Calu3 (cell line): Measurements from ENCODE around the gene HOXB7. TPM values are rescaled to one million over a fixed set of nuclear protein-coding genes. Genes with fewer than 3 reads are reported as not detected.

Source experiments
- BruUV-seq: library from RNA; stranded (reverse); fragments of 400-500 nt; replicated peaks from 2 replicates; lab custom pipeline; 2021; lab: Mats Ljungman, UMichigan
- CTCF ChIA-PET: fragments of 300-600 bp; sonication (Branson Sonifier 250); formaldehyde crosslinking; loops from one replicate; lab custom pipeline; 2022; ENCODE audit warnings: antibody characterized with exemption; lab: Charles Lee
- DNase-seq: peaks from one replicate; pipeline ENCODE4 v3.0.0; 2022
- H3K27ac Mint-ChIP-seq: one replicate; pipeline ENCODE4 v1.8.0; 2022; ENCODE audit warnings: mixed read lengths; ENCODE audit not compliant: unreplicated experiment
- H3K27me3 Mint-ChIP-seq: one replicate; pipeline ENCODE4 v1.8.0; 2022; ENCODE audit warnings: mixed read lengths; ENCODE audit not compliant: unreplicated experiment
- H3K36me3 Mint-ChIP-seq: one replicate; pipeline ENCODE4 v1.8.0; 2022; ENCODE audit warnings: mild to moderate bottlenecking, moderate library complexity, mixed read lengths; ENCODE audit not compliant: insufficient read depth, unreplicated experiment
- H3K4me1 Mint-ChIP-seq: one replicate; pipeline ENCODE4 v1.8.0; 2022; ENCODE audit warnings: mild to moderate bottlenecking, low read depth, mixed read lengths; ENCODE audit not compliant: unreplicated experiment
- H3K4me3 Mint-ChIP-seq: one replicate; pipeline ENCODE4 v1.8.0; 2022; ENCODE audit warnings: mild to moderate bottlenecking, low read depth, moderate library complexity, mixed read lengths; ENCODE audit not compliant: unreplicated experiment
- H3K9me3 Mint-ChIP-seq: one replicate; pipeline ENCODE4 v1.8.0; 2022; ENCODE audit warnings: low read depth, mixed read lengths; ENCODE audit not compliant: unreplicated experiment
- intact Hi-C: fragments of 100-400 bp; cut with micrococcal nuclease; formaldehyde crosslinking; loops from one replicate; pipeline ENCODE4 v1.10.0; 2022; ENCODE audit not compliant: unreplicated experiment
- total RNA-seq: library from RNA; stranded (reverse); gene quantifications from 2 replicates; pipeline ENCODE4 v1.2.3, GENCODE V29; 2022
- TF ChIP-seq, protein P1 (sequence below): fragments of 200-600 bp; IDR thresholded peaks from one replicate; pipeline ENCODE4 v1.8.0; 2022; ENCODE audit warnings: antibody characterized with exemption; ENCODE audit not compliant: unreplicated experiment

HOXB7 gene
- total RNA-seq, 1 experiment from 2014 or later, result 30.2 TPM

DNA sequence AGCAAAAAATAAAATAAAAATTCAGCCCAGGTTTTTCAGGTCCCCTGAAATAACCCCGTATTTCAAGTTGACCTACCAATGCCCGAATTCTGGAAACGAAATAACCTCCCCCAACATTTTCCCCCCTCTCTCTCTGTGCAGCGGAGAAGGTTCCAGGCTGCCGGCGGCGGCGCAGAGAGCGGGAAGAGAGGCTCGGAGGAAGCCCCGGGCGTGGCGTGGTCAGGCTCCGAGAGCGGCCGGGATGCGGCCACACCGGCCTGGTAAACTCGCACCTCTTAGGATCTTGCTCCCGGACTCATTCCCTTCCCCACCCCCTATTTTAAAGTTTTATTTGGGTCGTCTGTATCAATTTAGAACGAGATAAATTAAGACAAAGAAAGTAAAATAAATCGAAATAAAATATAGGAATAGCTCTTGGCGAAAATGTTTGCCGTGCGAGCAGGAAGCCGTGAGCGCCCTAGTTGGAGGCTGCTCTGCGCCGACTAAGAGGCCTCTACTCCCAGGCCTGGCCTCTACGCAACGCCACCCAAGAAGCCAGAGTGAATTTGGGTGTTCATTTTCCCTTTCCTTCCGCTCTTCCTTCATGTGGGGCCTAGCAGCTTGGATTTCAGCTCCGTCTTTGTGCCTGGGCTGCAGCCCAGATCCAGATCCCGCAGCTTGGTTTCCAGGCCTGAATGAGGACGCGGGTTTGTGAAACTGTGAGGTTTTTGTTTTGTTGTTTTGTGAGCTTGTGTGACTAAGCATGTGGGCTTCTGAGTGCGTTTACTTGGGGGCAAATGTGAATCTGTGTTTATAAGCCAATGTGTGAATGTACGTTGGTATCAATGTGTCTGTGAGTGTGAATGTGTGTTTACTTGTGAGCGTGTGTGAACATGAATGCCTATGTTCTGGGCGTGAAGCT is 4.6 kb downstream of the HOXB7 start:
- TF ChIP-seq, protein P1, sequence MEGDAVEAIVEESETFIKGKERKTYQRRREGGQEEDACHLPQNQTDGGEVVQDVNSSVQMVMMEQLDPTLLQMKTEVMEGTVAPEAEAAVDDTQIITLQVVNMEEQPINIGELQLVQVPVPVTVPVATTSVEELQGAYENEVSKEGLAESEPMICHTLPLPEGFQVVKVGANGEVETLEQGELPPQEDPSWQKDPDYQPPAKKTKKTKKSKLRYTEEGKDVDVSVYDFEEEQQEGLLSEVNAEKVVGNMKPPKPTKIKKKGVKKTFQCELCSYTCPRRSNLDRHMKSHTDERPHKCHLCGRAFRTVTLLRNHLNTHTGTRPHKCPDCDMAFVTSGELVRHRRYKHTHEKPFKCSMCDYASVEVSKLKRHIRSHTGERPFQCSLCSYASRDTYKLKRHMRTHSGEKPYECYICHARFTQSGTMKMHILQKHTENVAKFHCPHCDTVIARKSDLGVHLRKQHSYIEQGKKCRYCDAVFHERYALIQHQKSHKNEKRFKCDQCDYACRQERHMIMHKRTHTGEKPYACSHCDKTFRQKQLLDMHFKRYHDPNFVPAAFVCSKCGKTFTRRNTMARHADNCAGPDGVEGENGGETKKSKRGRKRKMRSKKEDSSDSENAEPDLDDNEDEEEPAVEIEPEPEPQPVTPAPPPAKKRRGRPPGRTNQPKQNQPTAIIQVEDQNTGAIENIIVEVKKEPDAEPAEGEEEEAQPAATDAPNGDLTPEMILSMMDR, result no peak
- intact Hi-C loops, result no loop called here
- no TSS peak for BruUV-seq
- Mint-ChIP-seq H3K36me3 (peaks cover 96% of the 10 kb centered on the region), H3K9me3 (no peaks in the 10 kb centered on the region), H3K4me1 (peaks cover 30% of the 10 kb centered on the region), H3K27me3 (no peaks in the 10 kb centered on the region), H3K27ac (peak overlapping the region; percentile 83), H3K4me3 (peak overlapping the region; percentile 88)
- CTCF ChIA-PET, result no interaction called here
- no peak for DNase-seq

DNA sequence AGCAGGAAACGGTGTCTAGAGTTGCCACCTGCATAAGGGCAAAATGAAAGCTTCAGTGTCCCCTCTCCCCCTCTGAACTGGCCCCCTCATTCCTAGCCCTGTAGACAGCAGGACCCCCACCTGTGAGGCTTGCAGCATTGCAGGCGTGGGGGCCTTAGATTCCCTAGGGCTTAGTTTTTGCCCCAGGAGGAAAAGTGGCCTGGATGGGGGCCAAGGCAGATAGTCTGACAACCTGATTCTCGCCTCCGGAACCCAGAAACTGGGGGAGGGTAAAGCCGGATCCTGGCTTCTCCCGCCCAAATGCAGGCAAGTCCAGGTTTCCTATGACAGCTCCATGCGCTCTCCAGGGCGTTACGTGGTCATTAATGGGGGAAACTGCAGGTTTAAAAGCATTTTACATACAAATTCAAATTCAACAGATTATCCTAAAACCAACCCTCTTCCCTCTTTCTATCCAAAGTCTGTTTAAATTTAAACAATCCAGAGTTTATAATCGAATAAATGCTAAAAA is 5.4 kb downstream of the HOXB7 start:
- BruUV-seq, result no TSS peak
- CTCF ChIA-PET, result interaction anchor here (0.6 to 1.4 kb wide), 2 partner anchors 8 to 339 kb away, joined by 4 read pairs; no protein-coding TSS in a partner anchor
- Mint-ChIP-seq H3K4me1 (peaks cover 37% of the 10 kb centered on the region), H3K9me3 (no peaks in the 10 kb centered on the region), H3K27ac (peak overlapping the region; percentile 95), H3K36me3 (peaks cover 96% of the 10 kb centered on the region), H3K4me3 (peak overlapping the region; percentile 88), H3K27me3 (no peaks in the 10 kb centered on the region)
- TF ChIP-seq, protein P1, result no peak
- peak; percentile 68 for DNase-seq
- intact Hi-C loops, result no loop called here

DNA sequence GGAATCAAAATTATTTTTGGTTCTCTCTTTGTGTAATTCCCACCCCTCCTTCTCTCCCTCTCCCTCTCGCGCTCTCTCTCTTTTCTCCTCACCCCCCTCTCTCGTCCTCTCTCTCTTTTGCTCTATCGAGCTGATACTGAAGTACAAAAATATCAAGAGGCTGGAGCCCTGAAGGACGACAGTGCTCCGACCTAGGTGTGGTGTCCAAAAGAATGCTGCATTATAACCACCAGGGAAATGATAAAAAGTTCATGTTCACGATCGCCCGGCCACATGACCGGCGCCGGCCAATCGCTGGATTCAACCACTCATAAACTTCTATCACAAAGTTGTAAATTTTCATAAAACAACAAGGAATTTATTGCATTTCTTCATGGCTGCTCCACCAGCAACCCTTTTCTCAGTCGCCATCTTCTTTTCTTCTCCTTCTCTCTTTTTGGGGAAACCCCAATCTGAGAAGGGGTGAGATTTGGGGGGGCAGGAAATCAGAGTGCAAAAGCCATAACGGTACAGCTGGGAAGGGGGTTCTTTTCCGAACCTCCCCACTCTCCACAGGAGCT is 6.0 kb downstream of the HOXB7 start, which contains the start of gene HOXB6:
Gene HOXB6 (minus strand): TSS at position 217 of the 560 bp plus-strand sequence. CDS start 6,836 bp downstream, outside the sequence.
- DNase-seq, result peak; percentile 84
- Mint-ChIP-seq H3K27ac (peak within 1 kb of the TSS; percentile 95), H3K27me3 (no peaks in the 10 kb centered on the region)

More for the DNA sequence above, 6.0 kb downstream of the HOXB7 start, which contains the start of gene HOXB6:
- BruUV-seq, result no TSS peak
- TF ChIP-seq, protein P1, result no peak
- peak within 1 kb of the TSS; percentile 88 for H3K4me3 Mint-ChIP-seq
- intact Hi-C loops, result no loop called here
- CTCF ChIA-PET, result interaction anchor here (0.7 to 1.4 kb wide), 4 partner anchors 9 to 782 kb away, joined by 3 to 7 read pairs (median 4); no protein-coding TSS in a partner anchor
- peaks cover 96% of the 10 kb centered on the region for H3K36me3 Mint-ChIP-seq
- H3K4me1 Mint-ChIP-seq, result peaks cover 44% of the 10 kb centered on the region
- H3K9me3 Mint-ChIP-seq, result no peaks in the 10 kb centered on the region
